Astrocyte of the spinal cord (primary cell): ENCODE results near the gene ARR3.
"Not testable (repeated sequence)": the region's sequence is repeated elsewhere in the genome, so short reads cannot be mapped to it uniquely, and the experiment has no call there.

ENCODE experiments used
- DNase-seq: peaks from one replicate; pipeline ENCODE4 v3.0.0; 2011; ENCODE audit warnings: low read depth, low spot score
- H3K4me3 ChIP-seq: 2 replicates; pipeline ENCODE4 v1.5.1; 2011; ENCODE audit warnings: low read depth, mild to moderate bottlenecking, low read length, moderate library complexity
- in situ Hi-C: cut with HindIII; loops from 2 replicates; pipeline ENCODE4 v1.10.0; 2017; ENCODE audit warnings: low sequenced_read_pairs
- TF ChIP-seq, protein P1 (sequence below): IDR thresholded peaks from 2 replicates; pipeline ENCODE4 v1.5.1; 2012; ENCODE audit warnings: low read depth, mild to moderate bottlenecking, low read length, inconsistent platforms

The ARR3 gene

DNA sequence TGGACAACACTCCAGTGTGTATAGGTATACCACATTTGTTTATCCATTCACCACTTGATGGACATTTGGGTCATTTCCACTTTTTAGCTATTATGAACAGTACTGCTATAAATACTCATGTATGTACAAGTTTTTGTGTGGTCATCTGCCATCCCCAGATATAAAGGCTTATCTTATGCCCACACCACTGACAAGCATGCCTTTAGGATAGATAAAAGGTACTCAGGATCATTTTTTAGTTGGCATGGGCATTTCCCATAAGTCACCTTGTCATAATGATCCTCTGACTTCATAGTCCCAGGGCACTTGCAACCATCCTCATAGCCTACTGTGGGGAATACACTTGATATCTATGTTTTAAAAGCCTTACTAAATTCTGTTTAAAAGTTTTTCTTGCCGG, 27.4 kb upstream of the ARR3 start:
- DNase-seq = no peak

DNA sequence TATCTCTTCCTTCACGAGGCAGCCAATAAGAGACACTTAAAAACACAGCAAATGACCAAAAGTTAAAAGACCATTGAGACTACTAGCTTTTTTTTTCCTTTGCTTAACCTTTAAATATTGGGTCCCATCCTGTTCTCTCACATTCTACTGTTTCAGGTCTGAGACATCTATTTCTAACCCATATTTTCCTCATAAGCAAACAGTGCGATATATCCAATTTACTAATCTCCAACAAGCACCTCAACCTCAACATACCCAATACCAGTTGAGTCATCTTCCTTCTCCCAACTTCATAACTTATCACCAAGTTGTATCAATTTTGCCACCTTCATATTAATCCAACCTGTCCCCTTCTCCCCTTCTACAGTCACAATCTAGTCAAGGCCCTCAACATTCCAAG, 26.6 kb upstream of the ARR3 start:
- no peak for DNase-seq
- in situ Hi-C loops = no loop called here
- TF ChIP-seq, protein P1, sequence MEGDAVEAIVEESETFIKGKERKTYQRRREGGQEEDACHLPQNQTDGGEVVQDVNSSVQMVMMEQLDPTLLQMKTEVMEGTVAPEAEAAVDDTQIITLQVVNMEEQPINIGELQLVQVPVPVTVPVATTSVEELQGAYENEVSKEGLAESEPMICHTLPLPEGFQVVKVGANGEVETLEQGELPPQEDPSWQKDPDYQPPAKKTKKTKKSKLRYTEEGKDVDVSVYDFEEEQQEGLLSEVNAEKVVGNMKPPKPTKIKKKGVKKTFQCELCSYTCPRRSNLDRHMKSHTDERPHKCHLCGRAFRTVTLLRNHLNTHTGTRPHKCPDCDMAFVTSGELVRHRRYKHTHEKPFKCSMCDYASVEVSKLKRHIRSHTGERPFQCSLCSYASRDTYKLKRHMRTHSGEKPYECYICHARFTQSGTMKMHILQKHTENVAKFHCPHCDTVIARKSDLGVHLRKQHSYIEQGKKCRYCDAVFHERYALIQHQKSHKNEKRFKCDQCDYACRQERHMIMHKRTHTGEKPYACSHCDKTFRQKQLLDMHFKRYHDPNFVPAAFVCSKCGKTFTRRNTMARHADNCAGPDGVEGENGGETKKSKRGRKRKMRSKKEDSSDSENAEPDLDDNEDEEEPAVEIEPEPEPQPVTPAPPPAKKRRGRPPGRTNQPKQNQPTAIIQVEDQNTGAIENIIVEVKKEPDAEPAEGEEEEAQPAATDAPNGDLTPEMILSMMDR = no peak
- H3K4me3 ChIP-seq = no peak overlapping the region

More for the DNA sequence above, 27.4 kb upstream of the ARR3 start:
- TF ChIP-seq, protein P1 = no peak
- in situ Hi-C loops = no loop called here
- H3K4me3 ChIP-seq = no peak overlapping the region

DNA sequence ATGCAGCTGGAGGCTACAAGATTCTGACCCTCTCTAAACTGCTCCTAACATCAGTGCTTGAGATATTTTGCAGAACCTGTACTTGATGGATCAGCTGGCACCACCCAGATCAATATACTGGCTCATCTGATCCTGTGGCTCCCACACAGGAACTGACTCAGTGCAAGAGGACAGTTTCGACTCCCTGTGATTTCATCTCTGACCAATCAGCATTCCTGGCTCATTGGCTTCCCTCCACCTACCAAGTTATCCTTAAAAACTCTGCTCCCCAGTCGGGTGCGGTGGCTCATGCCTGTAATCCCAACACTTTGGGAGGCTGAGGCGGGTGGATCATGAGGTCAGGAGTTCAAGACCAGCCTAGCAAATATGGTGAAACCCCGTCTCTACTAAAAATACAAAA, 24.5 kb upstream of the ARR3 start:
- H3K4me3 ChIP-seq, in situ Hi-C loops, DNase-seq: not testable (repeated sequence)

DNA sequence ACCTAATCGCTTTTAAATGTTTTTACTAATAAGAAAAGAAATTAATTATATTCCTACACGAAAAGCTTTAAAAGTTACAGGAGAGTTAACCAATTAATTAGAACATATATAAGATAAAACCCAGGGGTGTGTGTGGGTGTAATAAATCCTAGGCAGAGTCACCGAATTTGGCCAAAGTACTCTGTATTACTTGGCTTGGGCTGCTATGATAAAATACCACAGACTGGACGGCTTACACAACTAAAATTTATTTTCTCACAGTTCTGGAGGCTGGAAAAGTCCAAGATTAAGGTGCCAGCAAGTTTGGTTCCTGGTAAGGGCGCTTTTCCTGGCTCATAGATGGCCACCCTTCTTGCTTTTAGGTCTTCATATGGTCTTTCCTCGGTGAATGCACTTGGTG, 23.3 kb upstream of the ARR3 start:
- H3K4me3 ChIP-seq = no peak overlapping the region
- TF ChIP-seq, protein P1 = no peak
- DNase-seq = no peak
- in situ Hi-C loops = no loop called here

DNA sequence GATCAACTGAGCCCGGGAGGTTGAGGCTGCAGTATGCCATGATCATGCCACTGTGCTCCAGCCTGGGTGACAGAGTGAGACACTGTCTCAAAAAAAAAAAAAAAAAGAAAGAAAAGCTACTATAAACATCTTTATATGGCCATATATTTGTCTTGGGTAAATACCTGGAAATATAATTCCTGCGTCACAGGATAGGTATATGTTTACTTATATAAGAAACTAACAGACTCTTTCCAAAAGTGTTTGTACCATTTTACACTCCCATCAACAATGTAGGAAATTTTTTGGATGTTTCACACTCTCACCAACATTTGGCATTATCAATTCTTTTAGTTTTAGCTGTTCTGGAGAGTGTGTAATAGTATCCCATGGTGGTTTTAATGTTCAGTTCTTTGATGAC, 20.9 kb upstream of the ARR3 start:
- no peak for DNase-seq
- TF ChIP-seq, protein P1 = no peak
- in situ Hi-C loops = no loop called here
- no peak overlapping the region for H3K4me3 ChIP-seq

DNA sequence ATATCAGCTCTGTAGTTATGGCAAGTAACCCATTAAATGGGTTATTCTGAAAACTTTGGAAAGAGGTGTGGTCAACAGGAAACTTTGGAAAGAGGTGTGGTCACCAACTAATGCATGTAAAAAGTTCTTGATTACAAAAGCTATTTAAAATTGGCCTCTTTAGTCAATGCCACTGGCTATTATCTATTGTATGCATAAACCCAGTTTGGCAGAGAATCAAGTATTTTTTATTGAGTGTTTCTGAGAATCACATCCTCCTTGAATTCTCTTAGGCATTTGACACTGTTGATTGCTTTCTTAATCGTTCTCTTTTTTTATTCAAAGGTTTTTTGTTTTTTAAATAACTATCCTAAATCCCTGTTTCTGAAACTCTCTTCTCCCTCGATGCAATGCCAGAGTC, 15.6 kb upstream of the ARR3 start:
- no peak overlapping the region for H3K4me3 ChIP-seq
- no peak for DNase-seq
- TF ChIP-seq, protein P1 = no peak
- in situ Hi-C loops = no loop called here

DNA sequence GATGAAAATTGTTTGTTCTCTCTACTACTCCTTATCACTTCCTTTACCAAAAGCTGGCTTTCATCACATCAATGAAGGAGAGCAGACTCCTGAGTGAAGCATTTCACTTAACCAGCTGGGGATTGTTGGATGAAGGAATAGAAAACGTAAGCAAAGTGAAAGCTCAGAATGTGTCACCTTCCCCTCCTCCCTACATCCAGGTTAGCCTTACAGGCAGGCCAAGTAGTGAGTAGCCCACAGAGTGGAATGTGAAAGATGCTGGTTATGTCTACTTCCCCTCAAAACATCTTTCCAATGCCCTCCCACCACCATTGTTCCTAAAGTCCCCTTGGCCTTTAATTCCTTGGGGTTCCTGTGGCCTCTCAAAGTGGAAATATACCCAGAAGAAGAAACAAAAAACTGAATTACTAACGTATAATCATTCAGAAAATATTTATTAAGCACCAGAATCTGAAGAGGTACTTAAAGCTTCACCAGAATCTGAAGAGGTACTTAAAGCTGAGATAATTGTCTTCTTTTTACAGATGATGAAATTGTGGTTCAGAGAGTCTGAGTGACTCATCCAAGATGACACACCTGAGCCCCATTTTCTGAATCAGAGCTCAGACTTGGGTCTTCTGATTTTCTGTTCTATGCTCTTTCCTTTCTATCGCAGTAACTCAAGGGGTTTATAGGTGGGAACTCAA, 14.6 kb upstream of the ARR3 start:
- no peak overlapping the region for H3K4me3 ChIP-seq
- DNase-seq = no peak
- in situ Hi-C loops = no loop called here
- TF ChIP-seq, protein P1 = no peak
